ENCODE results near the gene HPCAL1. TPM values are rescaled to one million over a fixed set of nuclear protein-coding genes. Genes with fewer than 3 reads are reported as not detected.

HPCAL1 gene
- total and polyA plus RNA-seq, 2 experiments from 2014 or later, result 58.9 to 65.4 TPM

DNA sequence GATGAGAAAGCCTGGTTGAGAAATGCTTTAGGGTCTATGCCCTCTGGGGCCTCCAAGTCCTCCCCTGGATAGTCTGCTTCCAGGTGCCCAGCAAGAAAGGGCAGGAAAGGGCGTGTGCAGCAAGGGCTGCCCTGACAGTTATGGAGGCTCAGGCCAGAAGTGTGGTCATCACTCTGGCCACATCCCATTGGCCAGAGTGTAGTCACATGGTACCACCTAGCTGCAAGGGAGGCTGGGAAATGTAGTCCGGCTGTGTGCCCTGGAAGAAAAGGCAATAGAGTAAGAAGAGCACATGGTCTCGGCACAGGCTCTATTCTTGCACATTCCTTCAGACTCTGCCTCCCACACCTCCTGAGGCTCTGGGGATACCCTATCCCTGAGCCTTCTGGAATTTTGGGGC, 109.7 kb downstream of the HPCAL1 start:
- in situ Hi-C loops (cut with MboI), result loop anchor here (10.0 kb wide), 1 partner anchor 278 kb away; no protein-coding TSS in a partner anchor
- H3K9ac ChIP-seq, result no peak overlapping the region
- DNase-seq, result peak; percentile 63
- H3F3A ChIP-seq (ENCODE audit: insufficient read depth), result peaks cover 15% of the 10 kb centered on the region
- H3K27ac ChIP-seq, result no peak overlapping the region
- no peaks in the 10 kb centered on the region for H3K9me3 ChIP-seq (ENCODE audit: low read depth)
- no peaks in the 10 kb centered on the region for H3K27me3 ChIP-seq (replicated peaks; ENCODE audit: insufficient read depth)
- 87 to 97% methylated on average over 3 of the region's 3 CpGs for WGBS, 2 experiments (ENCODE audit: low coverage in 1 of 2, low lambda C conversion rate in 2 of 2, missing lambda C conversion rate in 2 of 2)
- H3K4me3 ChIP-seq, result no peak overlapping the region
- no peaks in the 10 kb centered on the region for H3K9me2 ChIP-seq (ENCODE audit: insufficient read depth)
- H3K4me2 ChIP-seq (ENCODE audit: unreplicated experiment), result no peak overlapping the region
- H3K79me2 ChIP-seq (ENCODE audit: insufficient read depth), result no peaks in the 10 kb centered on the region
- no peak overlapping the region for H2AFZ ChIP-seq
- H4K20me1 ChIP-seq (ENCODE audit: insufficient read depth), result no peaks in the 10 kb centered on the region
- no peaks in the 10 kb centered on the region for H3K36me3 ChIP-seq (ENCODE audit: low read depth)
- TF ChIP-seq EZH2phosphoT487 (IDR thresholded peaks at IDR 0.05; ENCODE audit: insufficient read depth, low read depth), result no peak
- H3K4me1 ChIP-seq (ENCODE audit: insufficient read depth), result peaks cover 24% of the 10 kb centered on the region

DNA sequence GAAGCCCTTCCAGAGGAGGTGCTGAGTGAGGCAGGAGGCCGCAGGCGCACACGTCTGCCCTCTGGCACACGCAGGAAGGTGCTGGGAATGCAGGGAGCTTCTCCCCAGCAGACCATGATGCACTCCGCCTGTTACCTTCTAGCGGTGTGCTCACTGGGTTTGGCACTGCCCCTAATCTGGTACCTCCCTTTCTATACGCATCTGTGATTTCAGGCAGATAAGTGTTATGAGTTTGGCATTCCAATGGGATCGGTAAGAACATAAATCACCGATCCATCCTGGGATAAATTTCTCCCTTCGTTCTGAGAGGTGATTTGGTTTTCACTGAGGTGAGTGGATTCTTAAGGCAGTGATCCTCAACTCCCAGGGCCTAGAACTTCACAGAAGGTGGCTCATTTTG, 110.8 kb downstream of the HPCAL1 start:
- H3K27me3 ChIP-seq (replicated peaks; ENCODE audit: insufficient read depth), result no peaks in the 10 kb centered on the region
- H3K4me2 ChIP-seq (ENCODE audit: unreplicated experiment), result no peak overlapping the region
- no peaks in the 10 kb centered on the region for H4K20me1 ChIP-seq (ENCODE audit: insufficient read depth)
- TF ChIP-seq EZH2 (IDR thresholded peaks at IDR 0.05; ENCODE audit: insufficient read depth, poor library complexity, severe bottlenecking), result no peak
- TF ChIP-seq EZH2phosphoT487 (IDR thresholded peaks at IDR 0.05; ENCODE audit: insufficient read depth, low read depth), result no peak
- DNase-seq, result no peak
- H3K9me3 ChIP-seq (ENCODE audit: low read depth), result no peaks in the 10 kb centered on the region
- in situ Hi-C loops (cut with MboI), result loop anchor here (10.0 kb wide), 1 partner anchor 279 kb away; no protein-coding TSS in a partner anchor
- H3K27ac ChIP-seq, result no peak overlapping the region
- WGBS, 2 experiments (ENCODE audit: low coverage in 1 of 2, low lambda C conversion rate in 2 of 2, missing lambda C conversion rate in 2 of 2), result 89 to 93% methylated on average over 10 of the region's 10 CpGs
- H3K9ac ChIP-seq, result no peak overlapping the region
- no peaks in the 10 kb centered on the region for H3K9me2 ChIP-seq (ENCODE audit: insufficient read depth)
- no peak overlapping the region for H2AFZ ChIP-seq
- no peaks in the 10 kb centered on the region for H3K36me3 ChIP-seq (ENCODE audit: low read depth)
- peaks cover 6% of the 10 kb centered on the region for H3F3A ChIP-seq (ENCODE audit: insufficient read depth)
- H3K4me3 ChIP-seq, result no peak overlapping the region
- peaks cover 12% of the 10 kb centered on the region for H3K4me1 ChIP-seq (ENCODE audit: insufficient read depth)
- H3K79me2 ChIP-seq (ENCODE audit: insufficient read depth), result no peaks in the 10 kb centered on the region

DNA sequence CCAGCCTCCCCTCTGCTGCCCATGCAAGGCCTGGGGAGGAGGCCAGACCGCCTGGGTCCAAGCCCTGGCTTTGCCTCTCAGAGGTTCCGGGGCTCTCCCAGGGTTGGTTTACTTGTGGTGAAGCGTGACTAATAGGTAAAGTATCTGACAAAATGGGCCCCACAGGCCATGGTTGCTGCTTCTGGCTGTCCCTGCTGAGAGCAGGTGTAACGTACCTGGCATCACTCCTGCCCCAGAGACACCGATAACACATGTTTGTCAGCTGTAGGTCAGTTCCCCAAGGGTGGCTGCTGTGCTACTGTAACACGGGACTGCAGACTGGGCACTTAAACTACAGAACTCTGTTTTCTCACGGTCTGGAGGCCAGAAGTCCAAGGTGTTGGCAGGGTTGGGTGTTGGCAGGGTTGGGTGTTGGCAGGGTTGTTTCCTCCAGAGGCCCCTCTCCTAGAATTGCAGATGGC, 111.3 kb downstream of the HPCAL1 start:
- 82 to 92% methylated on average over 7 of the region's 7 CpGs for WGBS, 2 experiments (ENCODE audit: low coverage in 1 of 2, low lambda C conversion rate in 2 of 2, missing lambda C conversion rate in 2 of 2)
- no peaks in the 10 kb centered on the region for H3K9me3 ChIP-seq (ENCODE audit: low read depth)
- no peak overlapping the region for H2AFZ ChIP-seq
- no peak overlapping the region for H3K9ac ChIP-seq
- no peaks in the 10 kb centered on the region for H4K20me1 ChIP-seq (ENCODE audit: insufficient read depth)
- DNase-seq, result peak; percentile 58
- no peaks in the 10 kb centered on the region for H3K79me2 ChIP-seq (ENCODE audit: insufficient read depth)
- no peak overlapping the region for H3K27ac ChIP-seq
- H3K4me2 ChIP-seq (ENCODE audit: unreplicated experiment), result no peak overlapping the region
- no peaks in the 10 kb centered on the region for H3K27me3 ChIP-seq (replicated peaks; ENCODE audit: insufficient read depth)
- no peak overlapping the region for H3K4me3 ChIP-seq
- H3K9me2 ChIP-seq (ENCODE audit: insufficient read depth), result no peaks in the 10 kb centered on the region
- no peak for TF ChIP-seq EZH2phosphoT487 (IDR thresholded peaks at IDR 0.05; ENCODE audit: insufficient read depth, low read depth)
- no peak for TF ChIP-seq EZH2 (IDR thresholded peaks at IDR 0.05; ENCODE audit: insufficient read depth, poor library complexity, severe bottlenecking)
- peaks cover under 1% of the 10 kb centered on the region for H3F3A ChIP-seq (ENCODE audit: insufficient read depth)
- H3K36me3 ChIP-seq (ENCODE audit: low read depth), result no peaks in the 10 kb centered on the region
- peaks cover 7% of the 10 kb centered on the region for H3K4me1 ChIP-seq (ENCODE audit: insufficient read depth)
- in situ Hi-C loops (cut with MboI), result loop anchor here (10.0 kb wide), 1 partner anchor 279 kb away; no protein-coding TSS in a partner anchor

DNA sequence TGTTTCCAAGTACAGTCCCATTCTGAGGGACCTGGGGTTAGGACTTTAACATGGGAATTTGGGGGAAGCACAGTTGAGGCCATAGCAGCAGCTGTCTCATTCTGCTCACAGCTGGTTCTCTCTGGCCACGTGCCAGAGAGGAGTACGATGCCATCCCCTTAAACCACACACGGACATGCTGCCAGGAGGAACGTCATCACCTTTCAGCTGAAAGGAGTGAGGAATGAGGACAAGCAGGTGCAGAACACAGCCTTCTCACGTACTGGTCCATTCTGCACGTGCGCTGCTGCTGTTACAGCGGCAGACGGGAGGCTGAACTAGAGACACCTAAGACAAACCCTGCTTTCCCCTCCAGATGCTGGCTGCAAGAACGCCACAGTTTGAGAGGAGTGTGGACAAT, 111.9 kb downstream of the HPCAL1 start:
- H3K4me3 ChIP-seq, result no peak overlapping the region
- no peak for DNase-seq
- no peak overlapping the region for H3K27ac ChIP-seq
- no peaks in the 10 kb centered on the region for H3K9me2 ChIP-seq (ENCODE audit: insufficient read depth)
- H3K9me3 ChIP-seq (ENCODE audit: low read depth), result no peaks in the 10 kb centered on the region
- no peaks in the 10 kb centered on the region for H3K79me2 ChIP-seq (ENCODE audit: insufficient read depth)
- H3K9ac ChIP-seq, result no peak overlapping the region
- TF ChIP-seq EZH2phosphoT487 (IDR thresholded peaks at IDR 0.05; ENCODE audit: insufficient read depth, low read depth) (no peak), EZH2 (IDR thresholded peaks at IDR 0.05; ENCODE audit: insufficient read depth, poor library complexity, severe bottlenecking) (no peak)
- no peaks in the 10 kb centered on the region for H4K20me1 ChIP-seq (ENCODE audit: insufficient read depth)
- 72 to 77% methylated on average over 10 of the region's 10 CpGs for WGBS, 2 experiments (ENCODE audit: low coverage in 1 of 2, low lambda C conversion rate in 2 of 2, missing lambda C conversion rate in 2 of 2)
- no peaks in the 10 kb centered on the region for H3K27me3 ChIP-seq (replicated peaks; ENCODE audit: insufficient read depth)
- H2AFZ ChIP-seq, result no peak overlapping the region
- H3K4me1 ChIP-seq (ENCODE audit: insufficient read depth), result peaks cover 7% of the 10 kb centered on the region; the same call in 1 of the 2 replicates
- H3K4me2 ChIP-seq (ENCODE audit: unreplicated experiment), result no peak overlapping the region
- in situ Hi-C loops (cut with MboI), result loop anchor here (10.0 kb wide), 1 partner anchor 280 kb away; no protein-coding TSS in a partner anchor
- H3F3A ChIP-seq (ENCODE audit: insufficient read depth), result no peaks in the 10 kb centered on the region
- no peaks in the 10 kb centered on the region for H3K36me3 ChIP-seq (ENCODE audit: low read depth)
